HG03175 (cell line): ENCODE data around the gene SERPINB10.
A peak's percentile ranks its signal among the peaks of the same experiment; 100 is the strongest.

Experiments
- ATAC-seq: cut with Tn5 transposase; IDR thresholded peaks from one replicate; pipeline ENCODE4 v1.9.1; 2021; ENCODE audit warnings: mild to moderate bottlenecking, moderate library complexity; ENCODE audit not compliant: unreplicated experiment

Gene SERPINB10

GRCh38 chr18:63907664-63908063, at the start of gene SERPINB10:
Gene SERPINB10, plus strand, starts transcription at chr18:63907958. Its CDS starts 7,553 bp downstream, at chr18:63915511.
- peak; percentile 55 for ATAC-seq

GRCh38 chr18:63858456-63858855, 49.3 kb upstream of the SERPINB10 start:
- ATAC-seq, result no peak

GRCh38 chr18:63859781-63860475, 47.8 kb upstream of the SERPINB10 start:
- no peak for ATAC-seq

- ATAC-seq, result no peak
These were observed 47.2 kb upstream of the SERPINB10 start for GRCh38 chr18:63860531-63860930.

- ATAC-seq, result no peak
These were observed 40.2 kb upstream of the SERPINB10 start for GRCh38 chr18:63867368-63868125.

- ATAC-seq, result no peak
These were observed 39.2 kb upstream of the SERPINB10 start for GRCh38 chr18:63868546-63868945.

GRCh38 chr18:63869374-63869773, 38.4 kb upstream of the SERPINB10 start:
- no peak for ATAC-seq

- no peak for ATAC-seq
These were observed 37.9 kb upstream of the SERPINB10 start for GRCh38 chr18:63869851-63870250.

- no peak for ATAC-seq
These were observed 35.9 kb upstream of the SERPINB10 start for GRCh38 chr18:63871836-63872235.

- no peak for ATAC-seq
These were observed 35.2 kb upstream of the SERPINB10 start for GRCh38 chr18:63872586-63872985.

GRCh38 chr18:63878343-63878742, 29.4 kb upstream of the SERPINB10 start:
- no peak for ATAC-seq

- ATAC-seq, result no peak
These were observed 28.8 kb upstream of the SERPINB10 start for GRCh38 chr18:63878925-63879324.

GRCh38 chr18:63879709-63880108, 28.0 kb upstream of the SERPINB10 start:
- ATAC-seq, result no peak

GRCh38 chr18:63881851-63882250, 25.9 kb upstream of the SERPINB10 start:
- no peak for ATAC-seq

GRCh38 chr18:63882333-63883141, 25.2 kb upstream of the SERPINB10 start:
- ATAC-seq, result no peak

GRCh38 chr18:63883617-63884016, 24.1 kb upstream of the SERPINB10 start:
- ATAC-seq, result no peak

- ATAC-seq, result no peak
These were observed 20.3 kb upstream of the SERPINB10 start, which contains the start of gene SERPINB2 for GRCh38 chr18:63887424-63887823. Gene SERPINB2, plus strand, starts transcription at chr18:63887705. Its CDS starts 3,740 bp downstream, at chr18:63891445.

- no peak for ATAC-seq
These were observed 19.1 kb upstream of the SERPINB10 start for GRCh38 chr18:63888470-63889190.

GRCh38 chr18:63889626-63890025, 18.1 kb upstream of the SERPINB10 start:
- ATAC-seq, result no peak

GRCh38 chr18:63890237-63890949, 17.4 kb upstream of the SERPINB10 start:
- ATAC-seq, result no peak
